ENCODE data around the gene PARVG. TPM values are rescaled to one million over a fixed set of nuclear protein-coding genes. Genes with fewer than 3 reads are reported as not detected.

PARVG gene
- polyA plus RNA-seq, 1 donor (not counting 4 experiments of a cell fraction or from before 2014, with no cell fraction given): not detected

DNA sequence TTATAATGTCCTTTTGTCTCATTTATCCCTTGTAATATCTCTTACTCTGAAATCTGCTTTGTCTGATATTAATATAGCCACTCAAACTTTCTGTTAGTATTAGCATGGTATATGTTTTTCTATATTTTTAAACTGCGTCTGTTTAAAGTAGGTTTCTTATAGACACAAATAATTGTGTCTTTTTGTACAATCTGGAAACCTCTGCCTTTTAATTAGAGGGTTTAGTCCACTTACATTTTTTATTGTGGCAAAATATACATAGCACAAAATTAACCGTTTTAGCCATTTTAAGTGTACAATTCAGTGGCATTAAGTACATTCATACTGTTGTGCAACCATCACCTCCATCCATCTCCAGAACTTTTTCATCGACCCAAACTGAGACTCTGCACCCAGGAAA is 28.6 kb downstream of the PARVG start:
- Histone ChIP-seq H3K4me1 (ENCODE audit: control insufficient read depth, extremely low read depth, insufficient read depth, low read length) (no peaks in the 10 kb centered on the region), H3K4me3 (ENCODE audit: control insufficient read depth in 2 of 3, extremely low read depth in 1 of 3, insufficient read depth in 2 of 3, low read depth in 1 of 3, low read length in 3 of 3) (no peak overlapping the region), H3K9me1 (ENCODE audit: control insufficient read depth, extremely low read depth, insufficient read depth, low read length) (no peaks in the 10 kb centered on the region), H3K27ac (ENCODE audit: control insufficient read depth, insufficient read depth, low read length) (no peak overlapping the region), H3K79me2 (ENCODE audit: control insufficient read depth, insufficient read depth, low read length) (no peaks in the 10 kb centered on the region), H2AFZ (ENCODE audit: control insufficient read depth, low read length) (no peak overlapping the region), H3K27me3 (ENCODE audit: control insufficient read depth, extremely low read depth, insufficient read depth, low read length) (peaks cover 18% of the 10 kb centered on the region), H3K9ac (ENCODE audit: control insufficient read depth, extremely low read depth, insufficient read depth, low read length) (no peak overlapping the region), H4K20me1 (ENCODE audit: control insufficient read depth, extremely low read depth, insufficient read depth, low read length) (no peaks in the 10 kb centered on the region), H3K9me3 (ENCODE audit: control insufficient read depth, low read depth, low read length) (no peaks in the 10 kb centered on the region), H3K4me2 (ENCODE audit: control insufficient read depth, extremely low read depth, insufficient read depth, low read depth, low read length) (no peak overlapping the region), H3K36me3 (ENCODE audit: control insufficient read depth in 2 of 2, extremely low read depth in 1 of 2, insufficient read depth in 2 of 2, low read length in 2 of 2) (no peaks in the 10 kb centered on the region)
- dilution Hi-C loops (cut with MboI; ENCODE audit: extremely low pct_ligation_motif_present, low sequenced_read_pairs): no loop called here
- no peak for FAIRE-seq
- TF ChIP-seq CTCF (optimal IDR thresholded peaks at IDR 0.05 in 1 of 3, IDR thresholded peaks at IDR 0.05 in 1 of 3, conservative IDR thresholded peaks at IDR 0.05 in 1 of 3; ENCODE audit: extremely low read depth in 1 of 3, insufficient read depth in 2 of 3, low read length in 3 of 3): no peak
- TF ChIP-seq EZH2 (IDR thresholded peaks at IDR 0.05; ENCODE audit: low read length): no peak
- no peak for DNase-seq (ENCODE audit: low read depth, low spot score)

DNA sequence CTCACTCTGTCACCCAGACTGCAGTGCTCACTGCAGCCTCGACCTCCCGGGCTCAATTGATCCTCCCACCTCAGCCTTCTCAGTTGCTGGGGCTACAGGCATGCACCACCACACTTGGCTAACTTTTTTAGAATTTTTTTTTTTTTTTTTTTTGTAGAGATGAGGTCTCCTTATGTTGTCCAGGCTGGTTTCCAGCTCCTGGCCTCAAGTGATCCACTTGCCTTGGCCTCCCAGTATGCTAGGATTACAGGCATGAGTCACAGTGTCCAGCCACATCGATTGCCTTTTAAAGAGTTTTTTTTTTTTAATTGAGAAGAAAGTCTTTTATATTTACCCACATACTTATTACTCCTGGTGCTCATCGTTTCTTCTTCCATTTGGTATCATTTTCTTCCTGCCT is 30.0 kb downstream of the PARVG start:
- H3K79me2 ChIP-seq (ENCODE audit: control insufficient read depth, insufficient read depth, low read length): no peaks in the 10 kb centered on the region
- TF ChIP-seq EZH2 (IDR thresholded peaks at IDR 0.05; ENCODE audit: low read length) (no peak), CTCF (optimal IDR thresholded peaks at IDR 0.05 in 1 of 3, IDR thresholded peaks at IDR 0.05 in 1 of 3, conservative IDR thresholded peaks at IDR 0.05 in 1 of 3; ENCODE audit: extremely low read depth in 1 of 3, insufficient read depth in 2 of 3, low read length in 3 of 3) (no peak)
- H3K4me2 ChIP-seq (ENCODE audit: control insufficient read depth, extremely low read depth, insufficient read depth, low read depth, low read length): no peak overlapping the region
- no peak for FAIRE-seq
- H3K4me3 ChIP-seq (ENCODE audit: control insufficient read depth in 2 of 3, extremely low read depth in 1 of 3, insufficient read depth in 2 of 3, low read depth in 1 of 3, low read length in 3 of 3): no peak overlapping the region
- no peaks in the 10 kb centered on the region for H3K4me1 ChIP-seq (ENCODE audit: control insufficient read depth, extremely low read depth, insufficient read depth, low read length)
- peaks cover 18% of the 10 kb centered on the region for H3K27me3 ChIP-seq (ENCODE audit: control insufficient read depth, extremely low read depth, insufficient read depth, low read length)
- no peak for DNase-seq (ENCODE audit: low read depth, low spot score)
- H4K20me1 ChIP-seq (ENCODE audit: control insufficient read depth, extremely low read depth, insufficient read depth, low read length): no peaks in the 10 kb centered on the region
- no peak overlapping the region for H3K27ac ChIP-seq (ENCODE audit: control insufficient read depth, insufficient read depth, low read length)
- no peaks in the 10 kb centered on the region for H3K9me1 ChIP-seq (ENCODE audit: control insufficient read depth, extremely low read depth, insufficient read depth, low read length)
- H3K36me3 ChIP-seq (ENCODE audit: control insufficient read depth in 2 of 2, extremely low read depth in 1 of 2, insufficient read depth in 2 of 2, low read length in 2 of 2): no peaks in the 10 kb centered on the region
- dilution Hi-C loops (cut with MboI; ENCODE audit: extremely low pct_ligation_motif_present, low sequenced_read_pairs): no loop called here
- no peak overlapping the region for H3K9ac ChIP-seq (ENCODE audit: control insufficient read depth, extremely low read depth, insufficient read depth, low read length)
- H3K9me3 ChIP-seq (ENCODE audit: control insufficient read depth, low read depth, low read length): no peaks in the 10 kb centered on the region
- H2AFZ ChIP-seq (ENCODE audit: control insufficient read depth, low read length): no peak overlapping the region

Measured in keratinocyte (primary cell).